Omental fat pad (tissue), 4 donors: ENCODE results near the gene KCNK5. TPM values are rescaled to one million over a fixed set of nuclear protein-coding genes. Genes with fewer than 3 reads are reported as not detected.

Experiments used
- ATAC-seq: fragments of 150-250 bp; one replicate; pipeline ENCODE4 v1.9.1; 2016; ENCODE audit warnings: mild to moderate bottlenecking, moderate library complexity; ENCODE audit not compliant: low FRiP score
- DNase-seq: peaks from one replicate; pipeline ENCODE4 v3.0.0-alpha.2; 2019; ENCODE audit warnings: low spot score
- total RNA-seq, 4 donors: library from RNA; depleted of rRNA; stranded (reverse); fragments of >200 nt; gene quantifications; one replicate each; pipeline ENCODE4 v1.1.0, GENCODE V29; 2016
- TF ChIP-seq, protein P1 (sequence below), 3 donors: fragments of 450-650 bp; IDR thresholded peaks; one replicate each; pipeline ENCODE4 v1.5.1; 2016 to 2017; ENCODE audit warnings: antibody characterized with exemption in 3 of 3, mild to moderate bottlenecking in 3 of 3, moderate library complexity in 2 of 3

The KCNK5 gene
- total RNA-seq, 4 donors from 2014 or later = 1.7 to 10.9 (median 4.1) TPM

DNA sequence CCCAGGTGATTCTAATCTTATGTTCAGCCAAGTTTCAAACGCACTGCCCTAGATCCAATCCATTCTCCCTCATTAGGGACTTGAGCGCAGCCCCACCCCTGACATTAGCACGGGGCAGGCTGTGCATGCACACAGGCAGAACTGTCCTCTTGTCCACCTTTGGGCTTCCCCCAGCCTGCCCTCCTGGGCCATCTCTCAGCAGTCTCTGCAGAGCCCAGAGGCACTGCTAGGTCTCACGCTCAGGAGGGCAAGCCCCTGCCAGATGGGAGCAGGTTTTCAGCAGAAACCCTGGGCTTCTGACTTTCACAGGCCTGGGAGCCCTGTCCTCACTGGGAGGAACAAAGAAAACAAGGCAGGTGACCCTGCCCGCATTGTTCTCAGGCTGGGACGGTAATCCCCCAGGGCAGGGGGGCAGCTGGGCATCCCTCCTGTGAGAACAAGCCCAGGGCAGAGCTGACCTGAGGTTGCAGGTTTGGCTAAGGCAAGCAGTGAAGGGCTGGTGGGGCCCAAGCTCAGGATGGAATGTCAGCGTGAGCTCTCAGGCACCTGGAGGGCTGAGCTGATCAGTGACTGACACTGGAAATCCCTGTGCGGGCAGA, 24.5 kb downstream of the KCNK5 start:
- ATAC-seq (no peak), DNase-seq (no peak)
- TF ChIP-seq, protein P1, sequence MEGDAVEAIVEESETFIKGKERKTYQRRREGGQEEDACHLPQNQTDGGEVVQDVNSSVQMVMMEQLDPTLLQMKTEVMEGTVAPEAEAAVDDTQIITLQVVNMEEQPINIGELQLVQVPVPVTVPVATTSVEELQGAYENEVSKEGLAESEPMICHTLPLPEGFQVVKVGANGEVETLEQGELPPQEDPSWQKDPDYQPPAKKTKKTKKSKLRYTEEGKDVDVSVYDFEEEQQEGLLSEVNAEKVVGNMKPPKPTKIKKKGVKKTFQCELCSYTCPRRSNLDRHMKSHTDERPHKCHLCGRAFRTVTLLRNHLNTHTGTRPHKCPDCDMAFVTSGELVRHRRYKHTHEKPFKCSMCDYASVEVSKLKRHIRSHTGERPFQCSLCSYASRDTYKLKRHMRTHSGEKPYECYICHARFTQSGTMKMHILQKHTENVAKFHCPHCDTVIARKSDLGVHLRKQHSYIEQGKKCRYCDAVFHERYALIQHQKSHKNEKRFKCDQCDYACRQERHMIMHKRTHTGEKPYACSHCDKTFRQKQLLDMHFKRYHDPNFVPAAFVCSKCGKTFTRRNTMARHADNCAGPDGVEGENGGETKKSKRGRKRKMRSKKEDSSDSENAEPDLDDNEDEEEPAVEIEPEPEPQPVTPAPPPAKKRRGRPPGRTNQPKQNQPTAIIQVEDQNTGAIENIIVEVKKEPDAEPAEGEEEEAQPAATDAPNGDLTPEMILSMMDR (IDR thresholded peaks at IDR 0.05) = no peak

DNA sequence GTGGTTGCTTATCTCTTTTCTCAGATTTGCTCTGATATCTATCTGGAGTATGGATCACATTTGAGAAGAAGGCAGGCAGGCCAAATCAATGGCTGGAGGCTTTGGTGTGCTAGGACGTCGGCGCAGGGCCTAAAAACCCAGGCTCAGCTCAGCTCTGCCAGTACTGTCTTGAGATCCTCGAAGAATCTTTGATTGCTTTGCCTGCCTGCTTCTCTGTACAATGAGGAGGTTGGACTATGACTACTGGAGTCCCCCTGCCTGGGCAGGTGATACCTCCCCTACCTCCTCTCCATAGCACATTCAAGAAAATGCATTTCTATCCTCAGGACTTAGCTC, 25.1 kb downstream of the KCNK5 start:
- DNase-seq (no peak), ATAC-seq (peak; percentile 20)
- TF ChIP-seq, protein P1 (IDR thresholded peaks at IDR 0.05) = no peak

DNA sequence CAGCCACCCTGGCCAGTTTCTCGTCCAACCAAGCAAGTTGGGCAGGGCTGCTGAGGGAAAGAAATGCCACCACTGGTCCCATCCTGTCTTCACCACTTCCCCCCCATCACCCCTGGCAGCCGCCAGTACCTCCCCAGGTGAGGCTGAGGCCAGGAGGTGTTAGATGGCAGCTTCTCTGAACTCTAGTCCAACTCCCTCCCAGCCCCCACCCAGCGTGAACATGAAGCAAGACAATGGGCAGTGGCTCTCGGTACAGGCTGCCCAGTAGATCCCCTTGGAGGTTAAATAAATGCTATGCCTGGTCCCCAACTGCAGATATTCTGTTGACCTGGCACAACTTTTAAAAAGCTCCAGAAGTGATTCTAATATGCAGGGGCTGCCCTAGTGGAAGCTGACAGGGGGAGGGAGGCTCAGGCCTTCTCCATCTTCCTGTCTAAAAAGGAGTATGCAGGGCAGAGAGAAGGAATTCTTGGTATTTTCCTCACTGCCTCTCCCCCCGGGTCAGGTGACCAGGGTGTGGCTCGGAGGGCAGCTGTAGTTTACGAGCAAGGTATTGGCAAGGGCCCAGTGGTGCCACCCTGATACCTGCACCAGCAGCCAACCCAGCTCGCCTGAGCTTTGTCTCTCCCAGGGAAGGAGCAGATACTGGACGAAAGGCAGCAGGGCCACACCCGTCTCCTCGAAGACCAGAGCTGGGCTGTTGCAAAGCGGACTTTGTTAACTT, 25.7 kb downstream of the KCNK5 start:
- ATAC-seq (peak; percentile 73), DNase-seq (no peak)
- TF ChIP-seq, protein P1 (IDR thresholded peaks at IDR 0.05) = no peak

DNA sequence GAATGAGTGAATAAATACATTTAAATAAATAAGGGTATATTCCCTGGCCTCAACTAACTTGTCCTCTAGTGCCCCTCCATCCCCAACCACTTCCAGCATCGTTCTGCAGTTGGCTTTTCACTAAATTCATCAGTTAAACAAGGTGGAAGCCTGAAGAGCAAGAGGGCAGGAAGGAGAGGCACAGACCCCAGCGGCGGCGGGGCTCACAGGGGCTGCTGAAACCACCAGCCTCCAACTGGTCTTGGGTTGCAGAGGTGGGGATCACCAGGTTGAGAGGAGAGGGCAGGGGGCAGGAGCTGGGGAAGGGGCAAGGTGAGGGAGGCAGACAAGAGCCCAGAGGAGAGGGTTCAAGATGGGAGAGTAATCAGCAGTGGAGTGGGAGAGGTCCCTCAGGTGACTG, 27.1 kb downstream of the KCNK5 start:
- TF ChIP-seq, protein P1 (IDR thresholded peaks at IDR 0.05) = no peak
- ATAC-seq (no peak), DNase-seq (no peak)

DNA sequence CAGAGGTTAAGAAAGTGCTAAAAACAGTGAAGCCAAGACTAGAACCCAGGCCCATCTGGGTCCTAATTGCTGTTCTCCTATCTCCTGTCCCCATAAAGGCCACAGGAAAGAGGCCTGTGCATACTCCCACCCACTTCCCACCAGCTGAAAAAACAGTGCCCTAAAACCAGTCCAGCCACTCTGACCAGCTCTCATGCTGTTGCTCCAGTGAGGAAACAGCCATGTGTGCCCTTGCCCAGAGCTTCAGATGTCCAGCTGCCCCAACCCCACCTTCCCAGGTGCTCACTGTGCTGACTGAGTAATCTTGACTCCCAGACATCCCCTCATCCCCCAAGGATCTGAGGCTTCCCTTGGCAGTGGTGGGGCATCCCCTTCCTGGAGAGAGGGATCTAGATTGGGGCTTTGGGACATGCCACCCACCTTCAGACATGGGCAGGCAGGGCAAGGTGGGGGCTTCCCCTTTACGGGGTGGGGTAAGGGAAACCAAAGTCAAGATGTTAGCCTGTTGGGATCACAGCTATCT, 28.7 kb downstream of the KCNK5 start:
- ATAC-seq = no peak
- DNase-seq = no peak
- TF ChIP-seq, protein P1 (IDR thresholded peaks at IDR 0.05) = no peak

DNA sequence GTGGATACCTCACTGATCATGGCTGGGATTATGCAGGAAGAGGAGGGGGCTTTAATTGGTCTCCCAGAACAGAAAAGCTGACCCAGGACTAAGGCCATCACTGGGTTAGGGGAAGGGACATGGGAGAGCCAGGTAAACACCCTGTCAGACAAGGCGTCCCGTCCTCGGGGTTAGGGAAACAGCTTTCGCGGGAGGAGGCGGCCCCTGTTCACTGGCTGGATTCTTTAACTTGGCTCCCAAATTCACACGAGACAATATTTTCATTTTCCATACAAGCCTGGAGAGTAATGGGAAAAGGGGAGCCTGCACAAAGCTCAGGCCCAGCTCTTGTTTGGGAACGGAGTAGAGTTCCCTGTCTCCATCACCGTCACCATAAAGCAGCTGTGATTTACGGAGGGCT, 29.3 kb downstream of the KCNK5 start:
- DNase-seq (no peak), ATAC-seq (no peak)
- TF ChIP-seq, protein P1 (IDR thresholded peaks at IDR 0.05) = no peak
